Fibroblast of skin of back (primary cell): ENCODE measurements around the gene MYF5.

Experiments
- DNase-seq: peaks from one replicate; pipeline ENCODE4 v3.0.0-alpha.2; 2013

The MYF5 gene

GRCh38 chr12:80766897-80767296, 50.2 kb downstream of the MYF5 start:
- DNase-seq: no peak
